NCI-H1092 treated with DMSO at 0.1 percent for 48 hours (cell line): ENCODE results near the gene NKG7.

Source experiments
- DNase-seq: peaks from one replicate; lab custom pipeline; 2025; lab: John Stamatoyannopoulos, UW

NKG7 gene

DNA sequence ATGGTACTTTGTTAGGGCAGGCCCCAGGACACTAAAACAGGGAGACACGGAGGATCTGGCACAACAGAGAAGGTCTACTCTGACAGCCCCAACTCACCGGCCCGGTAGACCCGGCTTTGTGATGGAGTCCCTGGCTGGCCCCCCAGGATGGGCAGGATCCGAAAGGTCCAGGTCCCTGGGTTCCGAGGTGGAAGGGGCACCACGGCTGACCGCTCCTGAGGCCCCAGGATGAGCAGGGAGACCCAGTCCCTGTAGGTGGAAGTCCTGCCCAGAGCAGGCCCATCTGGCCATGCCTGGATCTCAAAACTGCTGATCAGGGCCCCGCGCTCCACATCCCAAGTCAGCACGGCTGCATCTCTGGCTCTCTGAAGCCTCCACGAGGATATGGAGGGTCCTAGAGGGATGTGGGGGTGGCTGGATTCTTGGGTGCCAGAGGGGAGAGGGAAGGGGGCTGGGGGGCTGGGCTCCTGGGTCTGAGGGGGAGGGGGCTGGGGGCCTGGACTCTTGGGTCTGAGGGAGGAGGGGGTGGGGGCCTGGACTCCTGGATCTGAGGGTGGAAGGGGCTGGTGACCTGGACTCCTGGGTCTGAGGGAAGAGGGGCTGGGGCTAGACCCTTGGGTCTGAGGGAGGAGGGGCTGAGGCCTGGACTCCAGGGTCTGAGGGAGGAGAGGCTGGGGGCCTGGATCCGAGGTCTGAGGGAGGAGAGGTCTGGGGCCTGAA lies 35.2 kb downstream of the NKG7 start:
- DNase-seq, result no peak

DNA sequence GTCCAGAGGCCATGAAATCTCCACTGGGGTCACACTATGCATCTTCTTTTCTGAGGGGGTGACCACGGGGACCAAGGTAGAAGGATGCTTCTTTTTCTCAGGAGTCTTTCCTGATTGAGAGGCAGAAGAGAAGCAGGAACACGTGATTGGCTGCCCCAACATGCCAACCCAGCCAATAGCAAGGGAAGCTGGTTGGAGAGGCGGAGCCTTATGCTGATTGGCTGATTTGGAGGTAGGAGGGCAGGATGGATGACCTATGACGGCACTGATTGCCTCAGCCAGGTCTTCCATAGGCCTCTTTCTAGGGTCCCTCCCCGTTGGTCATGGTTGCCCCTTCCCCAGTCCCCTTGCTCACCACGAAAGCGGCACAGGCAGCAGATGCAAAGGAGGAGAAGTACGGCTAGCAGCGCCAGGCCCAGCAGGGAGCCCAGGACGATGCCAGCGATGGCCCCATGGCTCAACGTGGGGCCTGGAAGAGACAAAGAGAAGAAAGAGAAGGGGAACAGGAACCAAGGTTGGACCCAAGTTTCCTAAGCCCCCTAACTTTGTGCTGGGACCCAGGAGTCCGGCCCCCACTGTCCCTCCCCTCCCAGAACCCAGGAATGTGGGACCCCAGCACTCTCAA lies 38.5 kb downstream of the NKG7 start:
- DNase-seq, result peak; percentile 7

DNA sequence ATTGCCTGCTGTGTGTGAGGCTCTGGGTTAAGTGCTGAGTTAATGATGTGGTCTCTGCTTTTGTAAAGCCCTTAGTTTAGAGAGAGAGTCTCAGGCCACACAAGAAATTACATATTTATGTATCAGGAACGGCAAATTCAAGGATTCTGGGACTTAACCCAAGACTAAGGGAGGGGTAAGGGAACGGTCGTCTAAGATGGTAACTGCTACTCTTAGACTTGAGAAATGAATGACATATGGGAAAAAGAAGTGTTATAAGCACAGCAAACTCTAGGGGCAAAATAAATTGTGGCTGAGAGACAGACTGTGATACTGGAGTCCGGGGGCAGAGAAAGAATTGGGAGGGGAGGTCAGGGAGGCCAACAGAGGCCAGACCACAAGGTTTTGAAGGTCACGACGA lies 40.7 kb downstream of the NKG7 start:
- DNase-seq, result no peak

GRCh38 chr19:51331193-51331592 lies 41.3 kb downstream of the NKG7 start:
- DNase-seq, result no peak

GRCh38 chr19:51330366-51330765 lies 42.1 kb downstream of the NKG7 start:
- DNase-seq, result no peak

DNA sequence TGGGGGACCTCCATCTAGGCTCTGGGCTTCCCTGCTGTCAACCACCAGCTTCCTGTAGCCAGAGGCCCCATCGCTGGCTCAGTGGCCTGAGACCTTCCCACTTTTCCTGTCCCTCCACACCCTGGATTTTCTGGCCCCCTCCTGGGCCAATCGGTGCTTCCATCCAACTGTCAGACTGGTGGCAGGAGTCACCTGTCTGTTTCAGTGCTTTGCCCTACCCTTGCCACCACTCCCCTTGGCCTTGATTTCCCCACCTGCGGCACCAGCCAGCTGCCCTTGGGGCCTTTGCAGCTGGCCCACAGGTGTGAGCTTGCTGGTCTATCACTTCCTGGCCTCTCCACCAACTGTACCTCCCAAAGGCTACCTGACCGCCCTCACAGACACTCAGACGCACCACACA lies 43.0 kb downstream of the NKG7 start:
- no peak for DNase-seq

DNA sequence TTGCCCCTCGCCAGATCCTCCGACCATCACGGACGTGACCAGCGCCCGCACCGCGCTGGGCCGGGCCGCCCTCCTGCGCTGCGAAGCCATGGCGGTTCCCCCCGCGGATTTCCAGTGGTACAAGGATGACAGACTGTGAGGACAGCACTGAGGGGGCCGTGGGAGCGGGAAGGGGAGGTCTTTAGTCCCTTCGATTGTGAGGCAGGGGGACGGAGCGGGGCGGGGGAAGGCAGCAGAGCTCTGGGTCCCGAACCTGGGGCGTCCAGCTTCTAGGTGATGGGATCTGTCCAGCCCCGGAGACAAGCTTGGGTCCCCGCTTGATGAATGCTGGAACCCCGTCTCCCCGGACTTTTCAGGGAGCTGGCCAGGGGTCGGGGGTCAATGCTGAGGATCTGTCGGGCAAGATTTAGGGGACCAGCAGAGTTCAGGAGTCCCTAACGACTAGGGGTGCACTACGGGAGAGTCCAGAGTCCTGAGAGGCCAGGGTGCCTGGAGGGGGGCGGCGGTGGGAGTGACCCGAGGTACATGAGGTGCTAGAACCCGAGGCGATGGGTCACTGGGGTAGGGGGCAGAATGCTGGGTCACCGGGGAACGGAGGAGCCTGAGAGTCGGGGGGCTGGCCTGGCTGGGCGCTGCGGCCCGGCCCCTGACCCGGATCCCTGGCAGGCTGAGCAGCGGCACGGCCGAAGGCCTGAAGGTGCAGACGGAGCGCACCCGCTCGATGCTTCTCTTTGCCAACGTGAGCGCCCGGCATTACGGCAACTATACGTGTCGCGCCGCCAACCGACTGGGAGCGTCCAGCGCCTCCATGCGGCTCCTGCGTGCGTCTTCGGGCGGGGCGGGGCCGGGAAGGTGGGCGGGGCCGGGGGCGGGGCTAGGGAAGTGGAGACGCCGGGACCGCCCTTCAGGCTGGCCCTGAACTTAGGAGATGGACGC lies 45.1 kb downstream of the NKG7 start:
- no peak for DNase-seq

DNA sequence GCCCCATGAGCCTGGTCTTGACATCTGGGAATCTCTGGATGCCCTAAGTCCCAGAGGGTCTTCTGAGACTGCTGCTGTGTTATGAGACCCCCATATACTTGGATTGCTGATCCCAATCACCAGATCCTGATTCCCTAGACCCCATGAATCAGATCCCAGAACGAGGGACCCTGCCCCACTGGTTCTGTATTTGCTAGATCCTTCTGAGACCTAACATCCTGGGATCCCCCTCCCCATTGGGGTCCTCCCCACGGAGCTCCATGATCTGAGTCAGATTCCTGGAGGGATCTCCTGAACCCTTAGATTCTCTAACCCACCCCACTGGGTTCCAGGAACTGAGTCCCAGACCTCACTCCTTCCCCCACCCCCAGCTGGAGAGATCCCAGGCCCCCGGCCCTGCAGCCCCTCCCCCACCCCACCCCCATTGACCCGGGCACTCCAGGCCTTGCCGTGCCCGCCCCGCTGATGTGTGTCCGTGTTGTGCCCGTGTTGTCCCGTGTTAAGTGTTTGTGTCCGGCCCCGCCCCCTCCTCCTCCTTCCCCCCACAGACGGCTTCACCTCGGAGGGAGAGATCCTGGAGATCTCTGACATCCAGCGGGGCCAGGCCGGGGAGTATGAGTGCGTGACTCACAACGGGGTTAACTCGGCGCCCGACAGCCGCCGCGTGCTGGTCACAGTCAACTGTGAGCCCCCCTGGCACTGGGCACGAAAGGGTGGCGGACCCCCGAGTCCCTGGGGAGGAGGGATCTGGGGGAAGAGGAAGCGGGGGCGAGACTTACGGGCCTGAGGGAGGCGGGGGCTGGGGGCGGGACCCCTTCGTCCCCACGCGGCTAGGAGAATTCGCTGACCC lies 46.0 kb downstream of the NKG7 start:
- DNase-seq, result no peak

- no peak for DNase-seq
Observed at GRCh38 chr19:51325161-51325976, 47.1 kb downstream of the NKG7 start.

DNA sequence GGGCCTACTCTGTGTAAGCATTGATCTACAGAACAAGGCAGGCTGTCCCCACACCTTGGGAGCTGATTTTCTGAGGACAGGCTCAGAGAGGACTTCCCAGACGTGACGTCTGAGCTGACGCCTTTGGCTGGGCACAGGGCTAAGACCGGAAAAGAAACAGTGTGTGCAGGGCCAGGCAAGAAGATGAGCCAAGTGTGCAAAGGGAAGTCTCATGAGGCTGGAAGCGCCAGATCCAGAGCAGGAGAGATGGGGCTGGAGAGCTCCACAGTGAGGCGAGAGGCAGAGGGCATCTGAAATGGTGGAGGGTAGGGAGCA lies 48.3 kb downstream of the NKG7 start:
- DNase-seq, result no peak

GRCh38 chr19:51323481-51324166 lies 48.8 kb downstream of the NKG7 start:
- DNase-seq, result no peak

- DNase-seq, result no peak
Observed at GRCh38 chr19:51321799-51322198, 50.7 kb downstream of the NKG7 start.
